Inflammatory macrophage (primary cell): ENCODE data around the gene HJV.

Experiments
- DNase-seq, 2 donors: peaks; one replicate each; pipeline ENCODE4 v3.0.0-alpha.2; 2020 to 2022

Gene HJV

DNA sequence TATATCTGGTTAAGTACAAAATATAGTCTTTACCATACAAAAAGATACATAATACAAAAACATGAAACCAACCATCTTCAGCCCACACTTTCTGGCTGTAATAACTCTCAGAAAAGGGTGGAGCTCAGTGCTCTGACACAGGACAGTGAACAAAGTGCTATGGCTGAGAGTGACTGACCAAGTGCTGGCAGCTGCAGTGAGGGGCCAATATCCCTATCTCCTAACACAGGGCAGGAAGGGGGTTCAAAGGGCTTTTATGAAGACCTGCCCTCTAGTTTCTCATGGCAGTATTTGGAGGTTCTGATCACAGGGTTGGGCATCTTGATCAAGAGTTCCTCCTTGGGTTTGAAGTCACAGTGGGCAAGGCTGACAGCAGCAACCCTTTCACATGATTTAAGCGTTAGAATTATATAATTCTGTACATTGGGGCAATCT is 29.0 kb downstream of the HJV start:
- peak in 1 of 2 donors; percentile 8 for DNase-seq

- DNase-seq = peak; percentile 51 to 64
These were observed 29.7 kb downstream of the HJV start for GRCh38 chr1:145991735-145992412.

- peak in 1 of 2 donors; percentile 17 for DNase-seq
These were observed 31.2 kb downstream of the HJV start for GRCh38 chr1:145990249-145990855.

DNA sequence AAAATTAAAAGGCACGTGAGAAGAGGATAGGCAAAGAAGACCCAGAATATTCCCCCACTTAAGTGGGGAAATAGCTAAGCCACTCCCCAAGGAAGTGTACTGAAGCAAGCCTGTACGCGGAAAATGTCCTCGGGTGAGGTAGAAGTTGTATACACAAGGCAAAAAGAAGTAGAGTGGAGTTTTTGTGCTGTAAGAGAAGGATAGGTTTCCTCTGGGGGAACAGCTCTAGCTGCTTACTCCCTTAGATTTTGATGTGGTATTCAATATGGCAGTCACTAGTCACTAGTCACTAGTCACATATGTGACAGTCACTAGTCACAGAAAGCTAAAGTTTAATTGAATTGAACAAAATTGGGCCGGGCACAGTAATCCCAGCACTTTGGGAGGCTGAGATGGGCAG is 32.8 kb downstream of the HJV start:
- peak in 1 of 2 donors; percentile 17 for DNase-seq

DNA sequence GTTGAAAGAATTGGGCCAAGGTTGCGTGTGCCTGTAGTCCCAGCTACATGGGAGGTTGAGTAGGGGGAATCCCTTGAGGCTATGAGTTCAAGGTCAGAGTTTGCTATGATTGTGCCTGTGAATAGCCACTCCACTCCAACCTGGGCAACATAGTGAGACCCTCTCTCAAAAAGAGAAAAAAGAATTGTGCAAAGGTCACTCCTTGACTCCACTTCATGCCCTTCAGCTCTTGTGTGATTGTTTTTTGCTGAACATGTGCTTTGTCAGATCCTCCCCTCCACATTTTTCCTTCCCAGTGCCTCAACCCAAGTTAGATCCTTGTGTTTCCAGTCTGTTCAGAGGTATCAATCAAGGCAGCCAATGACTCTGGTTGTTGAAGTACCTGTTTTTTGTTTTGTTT is 33.6 kb downstream of the HJV start:
- peak in 1 of 2 donors; percentile 2 for DNase-seq

DNA sequence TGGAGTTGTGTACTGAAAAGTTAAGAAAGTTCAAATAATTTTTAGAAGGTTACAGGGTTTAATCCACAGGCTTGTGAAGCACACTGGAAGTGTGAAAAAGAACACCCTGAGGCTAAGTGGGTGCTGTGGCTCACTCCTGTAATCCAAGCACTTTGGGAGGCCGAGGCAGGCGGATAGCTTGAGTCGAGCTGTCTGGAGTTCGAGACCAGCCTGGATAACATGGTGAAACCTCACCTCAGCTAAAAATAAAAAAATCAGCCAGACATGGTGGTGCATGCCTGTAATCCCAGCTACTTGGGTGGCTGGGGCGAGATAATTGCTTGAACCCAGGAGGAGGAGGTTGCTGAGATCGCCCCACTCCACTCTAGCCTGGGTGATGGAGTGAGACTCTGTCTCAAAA is 35.0 kb downstream of the HJV start:
- no peak for DNase-seq

- DNase-seq = peak; percentile 78 to 79
These were observed 35.8 kb downstream of the HJV start for GRCh38 chr1:145985502-145986439.

- DNase-seq = no peak
These were observed 36.4 kb downstream of the HJV start for GRCh38 chr1:145985129-145985501.

DNA sequence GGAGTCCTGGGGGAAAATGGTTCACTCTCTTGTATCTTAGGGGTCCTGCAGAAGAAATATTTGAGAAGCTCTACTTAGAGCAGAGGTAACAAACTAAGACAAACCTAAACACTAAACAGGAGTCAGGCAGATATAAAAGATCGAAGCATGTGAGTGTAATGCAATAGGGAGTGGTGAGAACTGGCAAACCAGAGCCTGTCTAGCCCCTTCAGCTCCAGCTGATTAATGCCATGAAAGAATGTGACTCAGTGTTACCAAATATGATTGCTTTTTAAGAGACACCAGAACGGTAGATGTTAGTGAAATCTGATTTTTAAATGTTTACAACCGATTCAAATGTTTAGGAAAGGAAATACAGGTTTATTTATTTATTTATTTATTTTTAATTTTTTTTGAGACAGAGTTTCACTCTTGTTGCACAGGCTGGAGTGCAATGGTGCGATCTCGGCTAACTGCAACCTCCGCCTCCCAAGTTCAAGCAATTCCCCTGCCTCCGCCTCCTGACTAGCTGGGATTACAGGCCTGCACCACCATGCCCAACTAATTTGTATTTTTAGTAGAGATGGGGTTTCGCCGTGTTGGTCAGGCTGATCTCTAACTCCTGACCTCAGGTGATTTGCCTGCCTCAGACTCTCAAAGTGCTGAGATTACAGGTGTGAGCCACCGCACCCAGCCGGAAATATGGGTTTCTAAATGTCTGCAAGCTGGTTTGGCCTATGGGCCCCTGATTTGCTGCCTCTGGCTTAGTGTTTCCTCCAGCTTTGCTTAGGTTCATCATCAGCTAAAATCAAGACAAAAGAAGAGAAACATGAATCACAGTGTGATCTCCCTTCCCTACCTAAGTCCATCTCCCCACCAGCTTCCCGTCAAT is 37.3 kb downstream of the HJV start:
- peak in 1 of 2 donors; percentile 29 for DNase-seq

DNA sequence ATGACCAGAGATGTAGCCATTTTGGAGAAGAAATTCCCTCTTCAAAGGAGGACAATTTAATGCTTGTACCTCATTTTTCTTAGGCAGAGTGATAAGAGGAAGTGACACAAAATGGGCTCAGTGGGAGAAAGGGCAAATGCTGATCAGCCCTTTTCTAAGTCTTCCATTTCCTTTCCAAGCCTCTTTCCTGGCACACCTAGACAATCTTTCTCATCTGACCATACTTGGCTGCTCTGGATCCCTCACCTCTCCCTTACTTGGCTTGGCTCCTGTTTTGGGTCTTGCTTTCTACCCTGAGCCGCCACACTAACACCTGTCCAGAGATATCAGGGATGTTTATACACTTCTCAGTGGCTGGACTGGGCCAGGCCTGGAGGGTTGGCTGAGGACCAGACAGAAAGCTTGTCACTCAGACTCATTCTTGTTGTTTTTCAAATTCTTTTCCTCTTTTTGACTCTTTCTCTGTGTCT is 38.3 kb downstream of the HJV start:
- peak in 1 of 2 donors; percentile 48 for DNase-seq

GRCh38 chr1:145982010-145982723 is 39.4 kb downstream of the HJV start:
- peak in 1 of 2 donors; percentile 2 for DNase-seq

DNA sequence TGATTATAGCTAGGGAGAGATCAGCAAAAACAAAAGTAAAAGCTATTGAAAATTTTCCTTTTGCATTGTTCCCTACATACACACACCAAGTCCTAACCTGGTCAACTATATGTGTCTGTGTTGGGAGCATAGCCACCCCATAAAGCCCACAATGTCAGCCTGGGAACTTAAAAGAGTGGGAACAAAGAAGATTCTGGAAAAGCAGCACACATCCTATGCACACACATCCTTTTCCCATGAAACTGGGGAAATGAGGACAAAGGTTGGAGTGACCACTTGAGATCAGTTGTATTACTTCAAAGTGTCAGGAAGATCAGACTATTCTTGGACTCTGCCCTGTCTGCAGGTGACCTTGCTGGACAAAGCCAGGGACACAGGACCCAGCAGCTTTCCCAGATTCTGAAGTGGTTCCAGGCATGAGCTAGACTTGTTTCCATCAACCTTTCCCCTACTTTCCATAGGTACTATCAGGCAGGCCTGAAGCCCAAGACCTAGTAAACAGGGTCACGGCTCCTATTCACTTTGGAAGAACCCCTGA is 41.0 kb downstream of the HJV start:
- DNase-seq = peak in 1 of 2 donors; percentile 2

- peak in 1 of 2 donors; percentile 66 for DNase-seq
These were observed 41.6 kb downstream of the HJV start for GRCh38 chr1:145979746-145980456.

DNA sequence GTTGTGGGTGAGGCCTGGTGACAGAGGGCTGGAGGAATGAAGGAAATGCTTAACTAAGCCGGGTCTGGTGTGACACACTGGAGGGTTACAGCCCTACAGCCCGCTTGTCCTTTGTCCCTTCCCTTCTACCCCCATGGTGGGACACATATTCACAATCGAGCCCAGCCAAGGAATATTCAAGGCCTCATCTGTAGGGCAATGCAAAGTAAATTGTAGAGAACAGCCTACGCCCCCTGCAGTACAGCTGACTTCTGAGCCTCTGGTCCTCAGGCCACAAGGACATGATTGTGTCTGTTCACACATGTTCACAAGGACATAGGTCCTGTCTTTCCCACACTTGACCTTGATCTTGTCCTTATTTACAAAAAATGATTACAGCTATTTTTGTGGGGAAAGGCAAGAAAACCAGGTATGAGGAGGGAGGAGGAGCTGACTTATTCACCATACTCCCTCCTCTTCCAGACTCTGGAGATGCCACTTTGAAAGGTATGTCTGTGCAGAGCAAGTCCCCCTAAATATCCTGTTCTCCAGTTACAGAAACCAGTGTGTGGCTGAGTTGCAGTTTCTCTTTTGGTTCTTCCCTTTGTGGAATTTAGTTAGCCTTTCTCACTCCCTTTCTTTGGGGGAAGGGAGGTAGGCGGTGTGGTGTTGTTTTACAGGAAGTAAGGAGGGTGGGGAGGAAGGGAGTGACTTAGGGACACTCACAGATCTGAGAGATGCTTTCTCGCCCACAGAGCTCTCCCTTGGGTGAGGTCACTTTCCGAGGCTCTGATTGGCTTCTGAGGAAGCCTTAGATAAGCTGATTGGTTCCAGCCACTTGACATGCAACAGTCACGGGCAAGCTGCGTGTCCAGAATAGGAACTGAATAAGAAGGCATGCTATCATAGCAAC is 42.4 kb downstream of the HJV start:
- DNase-seq = peak; percentile 100

- DNase-seq = peak in 1 of 2 donors; percentile 7
These were observed 43.1 kb downstream of the HJV start for GRCh38 chr1:145978471-145978853.

DNA sequence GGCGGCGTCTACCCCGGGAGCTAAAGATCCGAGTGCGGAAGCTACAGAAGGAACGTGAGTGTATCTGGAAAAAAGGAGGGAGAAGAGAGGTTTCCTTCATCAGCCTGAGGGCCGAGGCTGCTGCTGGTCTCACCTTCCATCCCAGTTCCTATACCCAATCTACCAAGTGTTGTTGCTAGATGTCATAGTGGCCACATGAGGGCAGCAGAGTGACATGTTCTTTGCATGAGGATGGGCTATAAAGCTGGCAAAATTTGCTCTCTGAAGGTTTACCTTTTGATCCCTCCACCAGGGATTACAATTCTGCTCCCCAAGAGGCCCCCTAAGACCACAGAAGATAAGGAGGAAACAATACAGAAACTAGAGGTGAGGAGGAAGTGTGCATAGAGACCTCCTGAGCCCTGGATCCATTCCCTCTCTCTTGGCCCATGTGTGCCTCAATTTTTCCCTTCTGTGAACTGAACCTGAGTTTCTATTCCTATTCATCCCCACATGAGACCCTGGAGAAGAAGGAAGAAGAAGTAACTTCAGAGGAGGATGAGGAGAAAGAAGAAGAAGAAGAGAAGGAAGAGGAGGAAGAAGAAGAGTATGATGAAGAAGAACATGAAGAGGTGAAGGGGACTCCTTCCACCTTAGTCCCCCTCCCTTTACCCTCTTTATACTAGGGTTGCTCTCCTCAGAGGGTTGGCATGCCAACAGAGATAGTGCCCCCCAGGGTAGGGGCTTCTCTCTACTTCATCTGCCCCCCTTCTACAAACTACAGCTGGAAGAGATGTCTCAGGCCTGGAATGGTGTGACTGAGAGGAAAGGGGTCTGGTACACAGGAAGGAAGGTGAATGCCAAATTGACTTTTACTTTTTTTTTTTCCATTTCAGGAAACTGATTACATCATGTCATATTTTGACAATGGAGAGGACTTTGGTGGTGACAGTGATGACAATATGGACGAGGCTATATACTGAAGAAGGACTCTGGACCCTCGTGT is 43.8 kb downstream of the HJV start:
- peak; percentile 73 to 75 for DNase-seq

DNA sequence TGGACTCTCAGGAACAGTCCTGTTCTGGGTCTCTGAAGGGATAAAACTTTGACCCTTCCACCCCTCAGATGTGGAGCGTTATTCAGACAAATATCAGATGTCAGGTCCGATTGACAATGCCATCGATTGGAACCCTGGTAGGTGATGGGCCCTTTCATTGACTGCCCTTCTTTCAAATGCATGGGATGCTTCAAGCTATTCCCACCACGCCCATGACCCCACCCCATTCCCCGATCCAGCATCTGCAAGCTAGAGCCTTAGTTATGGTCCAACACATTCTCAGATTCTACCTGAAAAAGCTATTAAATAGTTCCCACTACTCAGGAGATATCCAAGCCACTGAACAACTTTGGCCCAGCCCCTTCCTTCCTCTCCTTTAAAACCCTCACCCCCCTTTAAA is 44.5 kb downstream of the HJV start:
- no peak for DNase-seq

DNA sequence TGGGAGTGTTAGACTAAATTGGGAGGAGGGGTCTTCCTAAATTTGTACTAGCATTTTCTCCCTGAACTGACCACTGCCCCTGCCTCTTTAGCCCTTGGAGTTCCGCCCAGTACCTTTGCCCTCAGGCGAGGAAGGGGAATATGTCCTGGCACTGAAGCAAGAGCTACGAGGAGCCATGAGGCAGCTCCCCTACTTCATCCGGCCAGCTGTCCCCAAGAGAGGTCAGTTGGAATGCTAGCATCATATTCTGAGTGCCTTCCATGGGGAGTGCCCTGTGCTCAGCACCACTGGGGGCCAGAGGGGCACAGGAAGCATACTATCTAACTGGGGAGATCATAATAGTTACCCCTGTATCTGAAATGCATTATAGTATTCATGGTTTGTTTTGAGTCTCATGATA is 46.3 kb downstream of the HJV start:
- DNase-seq = no peak
